ENCODE data around the gene PDE7B. TPM values are rescaled to one million over a fixed set of nuclear protein-coding genes. Genes with fewer than 3 reads are reported as not detected.

The PDE7B gene
- total and polyA plus RNA-seq, 8 donors: 1.3 to 4.7 (median 3.6) TPM

GRCh38 chr6:136060759-136061158, 209.3 kb downstream of the PDE7B start:
- no peak overlapping the region for H3K27ac ChIP-seq
- intact Hi-C loops (cut with DNase I): no loop called here
- no peak for ATAC-seq

DNA sequence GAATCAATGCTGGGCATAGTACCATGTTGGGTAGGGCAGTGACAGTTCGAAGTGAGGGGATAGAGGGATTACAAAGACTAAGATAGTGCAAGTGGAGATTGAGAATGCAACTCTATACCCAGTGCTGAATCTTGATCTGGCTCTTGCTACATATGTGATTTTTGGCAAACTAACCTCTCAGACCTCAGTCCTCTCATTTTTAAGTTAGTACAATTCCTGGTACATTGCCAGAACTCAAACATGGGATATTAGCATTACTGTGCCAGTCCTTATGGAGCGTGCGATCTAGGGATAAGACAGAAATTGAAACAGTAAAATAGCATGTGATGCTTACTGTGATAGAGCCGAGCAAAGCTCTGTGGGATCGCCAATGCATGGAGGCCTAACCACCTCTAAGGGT, 210.2 kb downstream of the PDE7B start:
- intact Hi-C loops (cut with DNase I): no loop called here
- no peak for DNase-seq
- H3K27me3 ChIP-seq: no peaks in the 10 kb centered on the region
- H3K9me3 ChIP-seq: no peaks in the 10 kb centered on the region
- H3K27ac ChIP-seq: no peak overlapping the region
- TF ChIP-seq, protein P1, sequence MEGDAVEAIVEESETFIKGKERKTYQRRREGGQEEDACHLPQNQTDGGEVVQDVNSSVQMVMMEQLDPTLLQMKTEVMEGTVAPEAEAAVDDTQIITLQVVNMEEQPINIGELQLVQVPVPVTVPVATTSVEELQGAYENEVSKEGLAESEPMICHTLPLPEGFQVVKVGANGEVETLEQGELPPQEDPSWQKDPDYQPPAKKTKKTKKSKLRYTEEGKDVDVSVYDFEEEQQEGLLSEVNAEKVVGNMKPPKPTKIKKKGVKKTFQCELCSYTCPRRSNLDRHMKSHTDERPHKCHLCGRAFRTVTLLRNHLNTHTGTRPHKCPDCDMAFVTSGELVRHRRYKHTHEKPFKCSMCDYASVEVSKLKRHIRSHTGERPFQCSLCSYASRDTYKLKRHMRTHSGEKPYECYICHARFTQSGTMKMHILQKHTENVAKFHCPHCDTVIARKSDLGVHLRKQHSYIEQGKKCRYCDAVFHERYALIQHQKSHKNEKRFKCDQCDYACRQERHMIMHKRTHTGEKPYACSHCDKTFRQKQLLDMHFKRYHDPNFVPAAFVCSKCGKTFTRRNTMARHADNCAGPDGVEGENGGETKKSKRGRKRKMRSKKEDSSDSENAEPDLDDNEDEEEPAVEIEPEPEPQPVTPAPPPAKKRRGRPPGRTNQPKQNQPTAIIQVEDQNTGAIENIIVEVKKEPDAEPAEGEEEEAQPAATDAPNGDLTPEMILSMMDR (IDR thresholded peaks at IDR 0.05): no peak
- ATAC-seq: no peak
- H3K4me3 ChIP-seq: no peak overlapping the region
- no peaks in the 10 kb centered on the region for H3K36me3 ChIP-seq
- H3K4me1 ChIP-seq: peaks cover 0 to 3% of the 10 kb centered on the region in 2 donors

More at GRCh38 chr6:136060759-136061158, 209.3 kb downstream of the PDE7B start:
- H3K36me3 ChIP-seq: no peaks in the 10 kb centered on the region
- no peaks in the 10 kb centered on the region for H3K9me3 ChIP-seq
- H3K4me3 ChIP-seq: no peak overlapping the region
- DNase-seq: no peak
- H3K4me1 ChIP-seq: peaks cover 0 to 3% of the 10 kb centered on the region in 2 donors
- H3K27me3 ChIP-seq: no peaks in the 10 kb centered on the region
- TF ChIP-seq, protein P1 (IDR thresholded peaks at IDR 0.05): no peak

GRCh38 chr6:136063096-136063495, 211.6 kb downstream of the PDE7B start:
- H3K9me3 ChIP-seq: no peaks in the 10 kb centered on the region
- H3K4me1 ChIP-seq: peaks cover 3 to 4% of the 10 kb centered on the region in 2 donors
- no peaks in the 10 kb centered on the region for H3K36me3 ChIP-seq
- DNase-seq (no peak), ATAC-seq (no peak)
- H3K27ac ChIP-seq: no peak overlapping the region
- no peak overlapping the region for H3K4me3 ChIP-seq
- intact Hi-C loops (cut with DNase I): no loop called here
- H3K27me3 ChIP-seq: no peaks in the 10 kb centered on the region
- TF ChIP-seq, protein P1 (IDR thresholded peaks at IDR 0.05): no peak

- TF ChIP-seq, protein P1 (IDR thresholded peaks at IDR 0.05): no peak
- DNase-seq (no peak), ATAC-seq (no peak)
- no peak overlapping the region for H3K4me3 ChIP-seq
- intact Hi-C loops (cut with DNase I): no loop called here
- no peaks in the 10 kb centered on the region for H3K9me3 ChIP-seq
- no peaks in the 10 kb centered on the region for H3K27me3 ChIP-seq
- no peaks in the 10 kb centered on the region for H3K36me3 ChIP-seq
- peaks cover 9 to 10% of the 10 kb centered on the region in 2 donors for H3K4me1 ChIP-seq
- H3K27ac ChIP-seq: no peak overlapping the region
Observed at GRCh38 chr6:136066005-136066404, 214.5 kb downstream of the PDE7B start.

GRCh38 chr6:136067731-136068341, 216.3 kb downstream of the PDE7B start:
- ATAC-seq (peak; percentile 61), DNase-seq (no peak)
- no peaks in the 10 kb centered on the region for H3K27me3 ChIP-seq
- H3K4me1 ChIP-seq: peaks cover 9 to 10% of the 10 kb centered on the region in 2 donors
- peak overlapping the region; percentile 27 to 52 for H3K27ac ChIP-seq
- no peaks in the 10 kb centered on the region for H3K9me3 ChIP-seq
- TF ChIP-seq, protein P1 (IDR thresholded peaks at IDR 0.05): no peak
- H3K4me3 ChIP-seq: no peak overlapping the region
- H3K36me3 ChIP-seq: no peaks in the 10 kb centered on the region
- intact Hi-C loops (cut with DNase I): no loop called here
